ENCODE results near the gene BCAM.

The BCAM gene

GRCh38 chr19:44785271-44785670 is 23.6 kb upstream of the BCAM start:
- H3K4me3 ChIP-seq, result no peak overlapping the region
- intact Hi-C loops (cut with DNase I; ENCODE audit: low total_unique reads), result no loop called here
- TF ChIP-seq CTCF (IDR thresholded peaks at IDR 0.05), result no peak
- H3K27ac ChIP-seq, result no peak overlapping the region
- H3K27me3 ChIP-seq, result peaks cover 0 to 5% of the 10 kb centered on the region in 2 donors
- DNase-seq, result no peak
- no peaks in the 10 kb centered on the region for H3K36me3 ChIP-seq
- no peaks in the 10 kb centered on the region for H3K9me3 ChIP-seq
- peaks cover 0 to 4% (median 4%) of the 10 kb centered on the region in 4 donors for H3K4me1 ChIP-seq

- intact Hi-C loops (cut with DNase I; ENCODE audit: low total_unique reads), result no loop called here
- no peaks in the 10 kb centered on the region for H3K9me3 ChIP-seq
- DNase-seq, result no peak
- H3K27me3 ChIP-seq, result peaks cover 0 to under 1% of the 10 kb centered on the region in 2 donors
- no peaks in the 10 kb centered on the region for H3K36me3 ChIP-seq
- TF ChIP-seq CTCF (IDR thresholded peaks at IDR 0.05), result no peak
- no peak overlapping the region for H3K4me3 ChIP-seq
- H3K27ac ChIP-seq, result no peak overlapping the region
- H3K4me1 ChIP-seq, result peaks cover 0 to 4% (median 4%) of the 10 kb centered on the region in 4 donors
Measured at GRCh38 chr19:44785993-44786392, 22.9 kb upstream of the BCAM start.

GRCh38 chr19:44788971-44789370 is 19.9 kb upstream of the BCAM start:
- Histone ChIP-seq H3K36me3 (peaks cover 0 to 5% (median 0%) of the 10 kb centered on the region in 3 donors), H3K4me1 (peaks cover 0 to 4% (median 4%) of the 10 kb centered on the region in 4 donors), H3K27me3 (no peaks in the 10 kb centered on the region), H3K9me3 (no peaks in the 10 kb centered on the region), H3K4me3 (no peak overlapping the region), H3K27ac (no peak overlapping the region)
- TF ChIP-seq CTCF (IDR thresholded peaks at IDR 0.05), result no peak
- DNase-seq, result no peak
- intact Hi-C loops (cut with DNase I; ENCODE audit: low total_unique reads), result no loop called here

- Histone ChIP-seq H3K4me1 (no peaks in the 10 kb centered on the region), H3K9me3 (no peaks in the 10 kb centered on the region), H3K27me3 (no peaks in the 10 kb centered on the region), H3K36me3 (peaks cover 0 to 5% (median 0%) of the 10 kb centered on the region in 3 donors), H3K27ac (no peak overlapping the region), H3K4me3 (no peak overlapping the region)
- DNase-seq, result no peak
- no peak for TF ChIP-seq CTCF (IDR thresholded peaks at IDR 0.05)
- intact Hi-C loops (cut with DNase I; ENCODE audit: low total_unique reads), result no loop called here
Measured at GRCh38 chr19:44789943-44790483, 18.9 kb upstream of the BCAM start.

- Histone ChIP-seq H3K27ac (no peak overlapping the region), H3K9me3 (no peaks in the 10 kb centered on the region), H3K4me1 (peaks cover 0 to 5% (median 2%) of the 10 kb centered on the region in 4 donors), H3K36me3 (peaks cover 0 to 5% (median 0%) of the 10 kb centered on the region in 3 donors), H3K4me3 (no peak overlapping the region), H3K27me3 (no peaks in the 10 kb centered on the region)
- DNase-seq, result no peak
- no peak for TF ChIP-seq CTCF (IDR thresholded peaks at IDR 0.05)
- intact Hi-C loops (cut with DNase I; ENCODE audit: low total_unique reads), result no loop called here
Measured at GRCh38 chr19:44792281-44792680, 16.6 kb upstream of the BCAM start.

GRCh38 chr19:44794610-44795009 is 14.3 kb upstream of the BCAM start:
- Histone ChIP-seq H3K27ac (no peak overlapping the region), H3K4me1 (peaks cover 0 to 5% (median 2%) of the 10 kb centered on the region in 4 donors), H3K27me3 (no peaks in the 10 kb centered on the region), H3K4me3 (no peak overlapping the region), H3K9me3 (no peaks in the 10 kb centered on the region), H3K36me3 (peaks cover 0 to 5% (median 0%) of the 10 kb centered on the region in 3 donors)
- TF ChIP-seq CTCF (IDR thresholded peaks at IDR 0.05), result no peak
- no peak for DNase-seq
- intact Hi-C loops (cut with DNase I; ENCODE audit: low total_unique reads), result no loop called here
